ENCODE results near the gene LRP8.

LRP8 gene

DNA sequence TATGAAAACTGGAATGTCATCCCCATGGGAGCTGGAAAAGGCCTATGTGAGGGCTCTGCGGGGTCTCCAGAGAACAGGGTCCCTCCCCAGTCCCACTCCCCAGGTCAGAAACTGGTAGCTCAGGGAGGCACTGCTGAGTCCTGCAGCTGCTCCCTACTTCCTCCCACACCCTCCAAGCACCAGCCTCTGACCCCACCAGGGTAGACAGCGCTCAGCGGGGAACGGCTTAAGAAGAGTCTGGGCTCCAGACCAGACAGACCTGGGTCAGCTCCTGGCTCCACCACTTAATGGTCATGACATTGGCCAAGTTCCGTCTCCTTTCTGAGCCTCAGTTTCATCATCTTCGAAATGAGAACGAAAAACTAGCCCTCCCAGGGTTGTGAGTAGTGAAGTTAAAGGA lies 7.2 kb downstream of the LRP8 start:
- TF ChIP-seq, protein P1, sequence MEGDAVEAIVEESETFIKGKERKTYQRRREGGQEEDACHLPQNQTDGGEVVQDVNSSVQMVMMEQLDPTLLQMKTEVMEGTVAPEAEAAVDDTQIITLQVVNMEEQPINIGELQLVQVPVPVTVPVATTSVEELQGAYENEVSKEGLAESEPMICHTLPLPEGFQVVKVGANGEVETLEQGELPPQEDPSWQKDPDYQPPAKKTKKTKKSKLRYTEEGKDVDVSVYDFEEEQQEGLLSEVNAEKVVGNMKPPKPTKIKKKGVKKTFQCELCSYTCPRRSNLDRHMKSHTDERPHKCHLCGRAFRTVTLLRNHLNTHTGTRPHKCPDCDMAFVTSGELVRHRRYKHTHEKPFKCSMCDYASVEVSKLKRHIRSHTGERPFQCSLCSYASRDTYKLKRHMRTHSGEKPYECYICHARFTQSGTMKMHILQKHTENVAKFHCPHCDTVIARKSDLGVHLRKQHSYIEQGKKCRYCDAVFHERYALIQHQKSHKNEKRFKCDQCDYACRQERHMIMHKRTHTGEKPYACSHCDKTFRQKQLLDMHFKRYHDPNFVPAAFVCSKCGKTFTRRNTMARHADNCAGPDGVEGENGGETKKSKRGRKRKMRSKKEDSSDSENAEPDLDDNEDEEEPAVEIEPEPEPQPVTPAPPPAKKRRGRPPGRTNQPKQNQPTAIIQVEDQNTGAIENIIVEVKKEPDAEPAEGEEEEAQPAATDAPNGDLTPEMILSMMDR (IDR thresholded peaks at IDR 0.05; ENCODE audit: low read depth, low read length, missing control alignments), result no peak
- no peak overlapping the region for H3K4me3 ChIP-seq (ENCODE audit: low read depth, low read length)
- in situ Hi-C loops (cut with HindIII; ENCODE audit: low sequenced_read_pairs), result no loop called here
- no peak for DNase-seq (ENCODE audit: low read depth)

DNA sequence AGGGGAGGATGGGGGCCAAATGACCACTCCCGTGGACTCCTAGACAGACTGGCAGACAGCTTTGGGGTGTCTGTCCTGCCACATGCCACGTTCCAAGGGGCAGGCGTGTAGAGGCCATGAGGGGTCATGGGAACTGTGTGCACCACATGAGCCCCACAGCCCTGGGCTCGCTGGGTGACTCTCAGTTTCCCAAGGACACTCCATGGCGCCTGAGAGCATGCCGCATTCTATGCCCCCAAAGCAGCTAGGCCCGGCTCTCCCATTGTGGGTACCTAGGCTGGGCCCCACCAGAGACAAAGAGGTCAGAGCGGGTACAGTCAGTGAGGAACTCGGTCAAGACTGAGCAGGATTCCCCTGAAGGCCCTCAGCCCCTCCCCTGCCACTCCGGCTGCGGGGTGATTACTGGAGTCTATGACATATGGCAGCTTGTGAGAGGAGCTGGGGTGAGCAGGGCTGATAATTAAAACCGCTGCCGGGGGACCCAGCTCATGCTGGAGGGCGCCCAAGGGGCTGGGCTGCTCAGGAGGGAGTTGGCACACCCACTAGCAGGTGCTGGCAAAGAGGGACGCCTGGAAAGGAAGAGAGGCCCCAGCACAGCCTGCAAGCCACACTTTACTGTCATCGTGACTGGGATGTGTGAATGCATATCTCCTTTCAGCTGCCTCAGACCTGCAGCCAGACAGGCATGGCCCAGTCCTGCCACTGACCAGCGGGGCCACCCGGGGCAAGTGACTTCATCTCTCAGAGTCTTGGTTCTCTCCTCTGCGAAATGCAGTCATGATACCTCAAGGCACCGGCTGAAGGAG lies 8.4 kb downstream of the LRP8 start:
- TF ChIP-seq, protein P1 (IDR thresholded peaks at IDR 0.05; ENCODE audit: low read depth, low read length, missing control alignments), result no peak
- no peak for DNase-seq (ENCODE audit: low read depth)
- in situ Hi-C loops (cut with HindIII; ENCODE audit: low sequenced_read_pairs), result no loop called here
- no peak overlapping the region for H3K4me3 ChIP-seq (ENCODE audit: low read depth, low read length)

DNA sequence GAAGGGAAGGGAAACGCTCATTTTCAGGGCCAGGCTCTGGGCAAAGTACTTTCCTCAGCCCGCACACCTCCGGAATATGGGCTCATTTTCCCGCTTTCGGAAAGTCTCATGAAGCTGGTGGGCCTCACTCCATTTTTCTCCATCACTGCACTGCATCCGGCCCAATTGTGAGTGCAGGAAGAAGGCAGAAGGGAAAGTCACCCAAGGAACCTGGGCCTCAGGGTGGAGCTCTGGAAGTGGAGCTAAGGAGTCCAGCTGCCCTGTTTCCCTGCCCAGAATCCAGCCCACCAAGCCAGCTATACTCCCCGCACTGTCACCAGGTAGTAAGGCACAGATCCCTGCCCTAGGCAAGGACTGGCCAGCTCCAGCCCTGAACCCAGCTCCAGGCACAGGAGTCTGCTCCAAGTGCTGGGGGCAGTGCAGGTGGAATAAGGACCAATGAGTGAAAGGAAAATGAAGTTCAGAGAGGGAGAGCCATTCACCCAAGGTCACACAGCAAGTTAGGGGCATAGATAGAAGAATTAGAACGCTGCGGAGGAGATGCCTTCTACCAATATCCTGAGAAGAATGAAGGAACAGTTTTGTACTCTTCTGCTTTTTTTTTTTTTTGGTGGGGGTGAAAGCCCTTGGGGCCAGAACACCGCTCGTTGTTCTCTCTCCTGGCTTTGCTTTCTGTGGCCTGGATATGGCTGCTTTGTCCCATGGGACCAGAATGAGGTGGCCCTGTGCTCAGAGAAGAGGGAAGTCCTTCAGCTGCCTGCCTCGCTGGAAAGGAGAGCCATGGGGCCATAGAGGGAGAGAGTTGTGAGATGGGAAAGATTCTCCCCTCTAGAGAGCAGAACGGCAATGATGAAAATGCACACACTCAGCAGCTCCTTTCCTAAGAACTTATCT lies 10.0 kb downstream of the LRP8 start:
- H3K4me3 ChIP-seq (ENCODE audit: low read depth, low read length), result no peak overlapping the region
- in situ Hi-C loops (cut with HindIII; ENCODE audit: low sequenced_read_pairs), result no loop called here
- TF ChIP-seq, protein P1 (IDR thresholded peaks at IDR 0.05; ENCODE audit: low read depth, low read length, missing control alignments), result no peak
- no peak for DNase-seq (ENCODE audit: low read depth)

DNA sequence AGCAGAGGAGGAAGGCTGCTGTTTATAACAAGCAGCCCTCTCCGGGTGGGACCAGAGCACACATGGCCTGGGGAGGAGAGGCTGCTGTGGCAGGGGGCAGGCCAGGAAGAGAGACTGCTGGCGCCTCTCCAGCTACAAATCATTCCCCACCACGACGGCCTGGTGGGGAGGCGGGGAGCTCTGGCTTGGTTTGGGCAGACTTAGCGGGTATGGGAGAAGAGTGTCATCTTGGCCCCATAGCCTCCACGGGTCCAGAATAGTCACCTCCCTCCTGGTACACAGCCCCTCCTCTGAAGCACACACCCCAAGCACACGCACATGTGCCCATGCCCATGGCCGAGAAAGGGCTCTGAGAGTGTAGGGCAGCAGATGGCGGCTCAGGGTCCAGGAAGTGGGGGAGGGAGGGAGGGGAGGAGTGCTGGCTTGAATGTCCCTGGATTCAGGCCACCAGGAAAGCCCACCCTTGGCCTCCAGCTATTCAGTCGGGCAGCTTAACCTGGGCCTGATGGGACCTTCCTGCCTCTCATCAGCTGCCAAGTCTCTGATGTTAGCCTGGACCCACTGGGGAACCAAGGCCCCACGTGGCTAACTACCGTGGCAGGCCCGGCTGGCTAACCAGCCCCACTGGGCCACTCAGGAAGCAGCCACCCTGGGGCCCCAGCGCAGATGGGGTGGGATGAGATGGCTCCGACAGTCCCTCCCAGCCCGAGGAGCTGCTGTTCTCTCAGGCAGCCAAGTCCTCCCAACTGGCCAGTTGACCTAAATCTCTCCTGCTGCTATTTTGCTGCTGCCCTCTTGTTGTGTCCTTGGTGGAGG lies 10.9 kb downstream of the LRP8 start:
- H3K4me3 ChIP-seq (ENCODE audit: low read depth, low read length), result no peak overlapping the region
- TF ChIP-seq, protein P1 (IDR thresholded peaks at IDR 0.05; ENCODE audit: low read depth, low read length, missing control alignments), result no peak
- no peak for DNase-seq (ENCODE audit: low read depth)
- in situ Hi-C loops (cut with HindIII; ENCODE audit: low sequenced_read_pairs), result no loop called here

DNA sequence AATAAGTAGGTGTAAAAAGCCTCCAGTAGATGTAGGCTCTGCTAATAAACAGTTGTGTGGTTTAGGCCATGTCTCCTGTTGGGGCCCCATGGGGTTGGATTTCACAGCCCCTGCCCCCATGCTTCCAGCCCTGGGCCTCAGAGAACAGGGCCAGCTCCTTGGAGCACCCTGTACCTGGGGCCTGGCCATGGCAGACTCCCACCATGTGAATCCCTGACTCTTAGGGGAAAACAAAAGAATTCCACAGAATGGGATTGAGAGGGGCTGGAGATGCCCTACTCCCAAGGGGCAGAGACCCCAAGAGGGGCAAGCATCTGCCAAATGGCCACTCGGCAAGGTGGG lies 11.5 kb downstream of the LRP8 start:
- TF ChIP-seq, protein P1 (IDR thresholded peaks at IDR 0.05; ENCODE audit: low read depth, low read length, missing control alignments), result no peak
- in situ Hi-C loops (cut with HindIII; ENCODE audit: low sequenced_read_pairs), result no loop called here
- no peak overlapping the region for H3K4me3 ChIP-seq (ENCODE audit: low read depth, low read length)
- no peak for DNase-seq (ENCODE audit: low read depth)

All from astrocyte of the cerebellum (primary cell).